ENCODE results near the gene APOLD1.

The APOLD1 gene

GRCh38 chr12:12784116-12784515 lies 1.3 kb upstream of the APOLD1 start:
- TF ChIP-seq CTCF (IDR thresholded peaks at IDR 0.05; ENCODE audit: low read depth, low read length) = no peak
- H3K4me3 ChIP-seq (ENCODE audit: low read depth, low read length) = no peak overlapping the region
- DNase-seq (ENCODE audit: low read depth, low spot score) = no peak
- in situ Hi-C loops (cut with HindIII; ENCODE audit: low sequenced_read_pairs) = no loop called here

DNA sequence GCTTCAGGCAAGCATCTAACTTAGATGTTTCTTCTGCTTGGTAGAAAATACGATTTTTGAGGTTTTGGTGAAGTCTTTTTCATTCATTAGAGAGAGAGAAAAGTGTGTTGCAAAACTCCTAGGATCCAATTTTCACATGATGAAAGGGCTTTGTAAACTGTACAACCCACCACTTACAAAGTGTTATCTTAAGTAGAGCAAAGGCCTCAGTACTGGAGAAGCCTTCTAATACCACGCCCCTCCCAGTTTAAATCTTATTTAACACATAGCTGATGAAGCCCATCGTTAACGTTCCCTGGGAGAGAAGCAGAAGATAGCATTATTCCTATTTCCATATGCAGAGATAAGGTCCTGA lies 869 bp downstream of the APOLD1 start:
- H3K4me3 ChIP-seq (ENCODE audit: low read depth, low read length) = peak overlapping the region; percentile 49
- DNase-seq (ENCODE audit: low read depth, low spot score) = no peak
- no peak for TF ChIP-seq CTCF (IDR thresholded peaks at IDR 0.05; ENCODE audit: low read depth, low read length)
- in situ Hi-C loops (cut with HindIII; ENCODE audit: low sequenced_read_pairs) = no loop called here

- peak overlapping the region; percentile 51 for H3K4me3 ChIP-seq (ENCODE audit: low read depth, low read length)
- no peak for TF ChIP-seq CTCF (IDR thresholded peaks at IDR 0.05; ENCODE audit: low read depth, low read length)
- in situ Hi-C loops (cut with HindIII; ENCODE audit: low sequenced_read_pairs) = no loop called here
- DNase-seq (ENCODE audit: low read depth, low spot score) = peak; percentile 82
These were observed 1.5 kb downstream of the APOLD1 start for GRCh38 chr12:12786706-12787601.

DNA sequence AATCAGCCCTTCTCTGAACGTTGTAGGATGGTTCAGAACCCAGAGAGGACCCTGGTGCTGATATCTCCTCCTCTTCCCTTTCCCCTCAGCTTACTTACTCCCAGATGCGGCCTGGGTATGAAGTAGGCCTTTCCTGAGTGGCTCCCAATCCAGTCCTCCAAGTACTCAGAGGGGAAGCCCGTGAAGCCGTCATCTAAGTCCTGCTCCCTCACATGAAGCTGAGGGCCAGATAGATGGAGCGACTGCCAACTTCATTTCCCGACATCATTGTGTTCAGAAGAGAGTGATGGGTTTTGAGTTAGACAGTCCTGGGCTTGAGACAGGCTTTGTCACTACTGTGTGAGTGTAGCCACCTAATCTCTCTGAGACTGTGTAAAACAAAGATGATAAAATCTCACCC lies 2.7 kb downstream of the APOLD1 start:
- in situ Hi-C loops (cut with HindIII; ENCODE audit: low sequenced_read_pairs) = no loop called here
- no peak for TF ChIP-seq CTCF (IDR thresholded peaks at IDR 0.05; ENCODE audit: low read depth, low read length)
- no peak for DNase-seq (ENCODE audit: low read depth, low spot score)
- H3K4me3 ChIP-seq (ENCODE audit: low read depth, low read length) = no peak overlapping the region

DNA sequence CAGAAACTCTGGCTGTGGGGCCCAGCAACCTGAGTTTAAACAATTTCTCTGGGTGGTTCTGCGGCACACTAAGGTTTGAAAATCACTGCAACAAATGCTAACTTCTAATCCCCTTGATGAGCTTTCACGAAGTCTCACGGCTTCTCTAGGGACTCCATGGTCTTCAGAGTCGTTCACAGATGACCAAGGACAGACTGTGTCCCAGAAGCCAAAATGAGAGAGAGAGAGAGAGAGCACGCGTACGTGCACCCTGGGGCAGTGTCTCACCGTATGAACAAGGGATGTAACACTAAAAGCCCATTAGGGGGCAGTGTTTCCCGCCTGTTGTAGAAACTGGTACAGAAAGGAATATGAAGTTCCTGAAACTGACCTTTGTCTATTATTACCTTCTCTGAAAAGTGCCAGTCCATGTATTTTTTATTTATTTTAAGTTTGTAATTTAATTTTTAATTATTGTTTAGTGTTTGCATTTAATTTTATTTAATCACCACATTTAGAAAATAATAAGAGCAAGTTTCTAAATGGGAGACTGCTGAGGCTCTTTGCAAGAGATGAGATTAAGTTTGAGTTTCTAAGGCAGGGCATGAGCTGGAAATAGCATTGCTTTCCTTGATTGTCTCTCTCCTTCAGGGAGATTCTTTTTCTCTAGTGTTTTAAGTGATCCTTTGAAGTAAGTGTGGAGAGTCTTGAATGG lies 3.4 kb downstream of the APOLD1 start:
- peak; percentile 82 for DNase-seq (ENCODE audit: low read depth, low spot score)
- in situ Hi-C loops (cut with HindIII; ENCODE audit: low sequenced_read_pairs) = no loop called here
- no peak overlapping the region for H3K4me3 ChIP-seq (ENCODE audit: low read depth, low read length)
- TF ChIP-seq CTCF (IDR thresholded peaks at IDR 0.05; ENCODE audit: low read depth, low read length) = peak; percentile 75

DNA sequence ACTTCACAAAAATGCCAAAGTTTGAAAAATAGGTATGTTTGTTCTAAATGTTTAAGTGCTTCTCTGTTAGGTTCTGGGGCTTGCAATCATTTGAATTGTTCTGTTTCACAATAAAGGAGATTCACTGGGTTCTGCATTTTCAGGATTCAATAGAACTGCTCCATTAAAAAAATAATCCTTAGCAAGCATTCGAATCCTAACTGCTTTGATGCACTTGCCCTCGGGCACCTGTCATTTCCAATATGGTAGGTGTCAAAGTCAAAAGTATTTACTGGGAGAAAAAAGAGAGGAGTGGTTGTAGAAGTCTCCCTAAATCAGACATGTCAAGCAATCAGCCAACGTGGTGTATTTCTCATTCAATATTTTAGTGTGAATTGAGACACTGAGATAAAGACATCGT lies 5.5 kb downstream of the APOLD1 start:
- H3K4me3 ChIP-seq (ENCODE audit: low read depth, low read length) = no peak overlapping the region
- TF ChIP-seq CTCF (IDR thresholded peaks at IDR 0.05; ENCODE audit: low read depth, low read length) = no peak
- in situ Hi-C loops (cut with HindIII; ENCODE audit: low sequenced_read_pairs) = no loop called here

More for the DNA sequence above, 5.5 kb downstream of the APOLD1 start:
- no peak for DNase-seq (ENCODE audit: low read depth, low spot score)
